HG03571 (cell line): Measurements from ENCODE around the gene MAPK6.
"Not testable (repeated sequence)": the region's sequence is repeated elsewhere in the genome, so short reads cannot be mapped to it uniquely, and the experiment has no call there.

Source experiments
- ATAC-seq: cut with Tn5 transposase; IDR thresholded peaks from one replicate; pipeline ENCODE4 v1.9.1; 2021; ENCODE audit not compliant: unreplicated experiment

Gene MAPK6

DNA sequence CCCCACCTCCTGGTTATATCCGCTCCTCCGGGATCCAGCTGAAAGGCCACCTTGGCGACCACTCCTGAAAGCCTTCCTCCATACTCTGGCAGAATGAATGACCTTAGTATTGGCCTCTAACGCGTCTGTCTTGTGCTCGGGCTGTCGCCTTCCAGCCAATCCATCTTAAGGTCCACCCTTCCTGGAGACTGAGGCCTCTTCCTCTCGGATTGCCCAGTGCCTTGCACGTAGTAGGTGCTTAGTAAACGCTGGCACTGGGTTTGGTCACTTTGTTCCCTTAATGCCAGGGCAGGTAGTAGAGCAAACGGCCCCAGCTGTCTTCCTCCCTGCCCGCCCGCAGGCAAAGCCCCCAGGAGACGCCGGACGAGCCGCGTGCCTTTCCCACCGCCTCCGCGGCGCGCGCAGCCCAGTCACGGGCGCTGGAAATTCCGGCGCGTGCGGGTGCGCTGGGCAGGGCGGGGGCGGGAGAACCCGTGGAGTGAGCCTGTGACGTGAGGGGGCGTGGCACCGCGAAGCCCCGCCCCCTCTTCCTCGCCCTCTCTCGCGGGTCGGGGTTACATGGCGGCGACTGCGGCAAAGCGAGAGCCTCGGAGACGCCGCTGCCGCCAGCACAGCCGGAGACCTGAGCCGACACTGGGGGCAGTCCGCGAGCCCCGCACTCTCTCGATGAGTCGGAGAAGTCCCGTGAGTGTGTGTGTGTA, at the start of gene MAPK6:
MAPK6 (plus strand) TSS at position 527 of the 701 bp plus-strand sequence. CDS start 27,242 bp downstream, outside the sequence.
- peak; percentile 63 for ATAC-seq

DNA sequence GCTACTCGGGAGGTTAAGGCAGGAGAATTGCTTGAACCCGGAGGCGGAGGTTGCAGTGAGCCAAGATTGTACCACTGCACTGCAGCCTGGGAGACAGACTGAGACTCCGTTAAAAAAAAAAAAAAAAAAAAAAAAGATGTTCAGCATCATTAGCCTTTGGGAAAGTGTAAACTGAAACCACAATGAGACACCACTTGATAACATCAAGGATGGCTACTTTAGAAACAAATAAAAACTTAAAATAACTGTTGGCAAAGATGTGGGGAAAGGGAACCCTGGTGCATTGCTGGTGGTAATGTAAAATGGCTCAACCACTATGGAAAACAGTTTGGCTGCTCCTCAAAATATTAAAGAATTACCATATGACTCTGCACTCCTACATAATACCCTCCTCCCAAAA, 49.3 kb upstream of the MAPK6 start:
- ATAC-seq: no peak

DNA sequence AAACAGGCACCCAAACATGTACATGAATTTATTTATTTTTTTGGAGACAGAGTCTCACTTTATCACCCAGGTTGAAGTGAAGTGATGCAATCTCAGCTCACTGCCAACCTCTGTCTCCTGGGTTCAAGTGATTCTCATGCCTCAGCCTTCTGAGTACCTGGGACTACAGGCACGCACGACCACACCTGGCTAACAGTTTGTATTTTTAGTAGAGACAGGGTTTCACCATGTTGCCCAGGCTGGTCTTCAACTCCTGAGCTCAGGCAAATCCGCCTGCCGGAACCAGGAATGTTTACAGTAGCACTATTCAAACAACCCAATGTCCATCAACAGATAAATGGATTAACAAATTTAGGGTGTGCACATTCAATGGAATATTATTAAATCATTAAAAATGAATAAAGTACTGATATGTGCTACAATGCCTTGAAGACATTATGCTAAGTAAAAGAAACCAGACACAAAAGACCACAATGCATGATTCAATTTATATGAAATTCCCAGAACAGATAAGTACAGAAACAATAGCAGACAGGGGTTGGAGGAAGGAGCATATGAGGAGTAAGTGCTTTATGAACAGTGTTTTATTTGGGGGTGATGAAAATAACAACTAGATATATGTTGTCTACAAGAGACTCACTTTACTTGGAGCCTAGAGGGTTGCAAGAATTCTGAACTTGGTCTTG, 48.7 kb upstream of the MAPK6 start:
- ATAC-seq: no peak

DNA sequence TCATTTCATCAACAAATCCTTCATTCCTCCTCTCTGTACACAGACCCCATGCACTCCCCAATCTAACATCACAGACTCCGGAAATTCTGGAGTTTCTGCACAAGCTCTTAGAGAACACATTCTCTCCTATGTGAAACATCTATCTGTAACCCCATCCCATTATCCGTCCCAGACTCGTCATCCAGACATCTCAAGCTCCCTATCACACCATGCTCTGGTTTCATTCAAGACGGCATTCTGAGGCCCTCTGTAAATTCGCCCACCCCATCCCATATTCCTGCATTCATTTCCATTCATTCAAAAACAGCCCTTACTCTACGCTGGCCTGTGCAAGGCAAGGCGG, 48.0 kb upstream of the MAPK6 start:
- ATAC-seq: no peak

DNA sequence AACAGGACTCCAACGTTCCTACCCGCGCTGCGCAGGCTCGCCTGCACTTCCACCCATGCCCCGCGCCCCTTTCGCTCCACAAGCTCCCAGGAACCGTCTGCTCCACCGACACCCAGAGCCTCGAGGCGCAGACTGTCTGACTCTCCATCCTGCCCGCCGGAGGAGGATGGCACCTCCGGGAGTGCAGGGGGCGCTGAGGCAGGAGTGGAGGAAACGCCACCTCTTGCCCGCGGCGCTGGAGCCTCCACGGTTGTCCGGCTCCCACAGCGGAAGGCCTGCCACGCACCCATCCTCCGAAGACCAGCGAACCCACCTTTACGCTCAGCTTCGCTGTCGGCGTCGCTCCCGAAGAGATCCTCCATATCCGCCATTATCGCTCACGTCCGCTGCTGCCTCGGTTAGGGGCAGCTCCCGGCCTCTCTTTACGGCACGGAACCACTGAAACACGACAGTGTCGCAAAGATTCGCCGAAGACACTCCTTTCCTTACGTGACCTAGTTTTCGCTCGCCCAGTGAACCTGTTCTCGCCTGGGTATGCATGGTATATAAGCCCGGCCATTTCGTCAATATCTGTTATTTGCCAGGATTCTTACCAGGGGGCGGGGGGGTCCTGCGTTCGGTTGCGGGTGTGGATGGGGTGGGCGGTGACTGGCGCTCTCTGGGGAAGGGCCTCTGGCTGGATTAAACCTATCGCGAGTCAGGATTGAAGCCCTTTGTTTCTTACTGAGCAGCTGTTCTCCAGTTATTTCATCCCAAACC, 47.5 kb upstream of the MAPK6 start, which contains the start of gene LEO1:
LEO1 (minus strand) TSS at position 404 of the 759 bp plus-strand sequence; CDS start at position 371, 33 bp downstream.
- peak; percentile 80 for ATAC-seq

DNA sequence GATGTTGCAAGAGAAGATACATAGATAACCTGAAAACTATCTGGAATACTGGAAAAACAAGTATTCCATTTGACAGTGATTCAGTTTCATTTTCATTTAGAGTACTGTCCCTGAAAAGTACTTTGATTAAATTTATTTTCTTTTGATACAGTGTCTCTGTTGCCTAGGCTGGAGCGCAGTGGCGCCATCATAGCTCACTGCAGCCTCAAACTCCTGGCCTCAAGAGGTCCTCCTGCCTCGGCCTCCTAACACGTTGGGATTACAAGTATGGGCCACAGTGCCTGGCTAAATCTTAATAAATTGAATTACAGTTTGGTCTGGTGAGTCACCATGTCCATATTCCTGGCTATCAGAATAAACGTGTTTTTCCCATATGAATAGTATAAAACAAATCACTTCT, 45.8 kb upstream of the MAPK6 start:
- ATAC-seq: no peak

DNA sequence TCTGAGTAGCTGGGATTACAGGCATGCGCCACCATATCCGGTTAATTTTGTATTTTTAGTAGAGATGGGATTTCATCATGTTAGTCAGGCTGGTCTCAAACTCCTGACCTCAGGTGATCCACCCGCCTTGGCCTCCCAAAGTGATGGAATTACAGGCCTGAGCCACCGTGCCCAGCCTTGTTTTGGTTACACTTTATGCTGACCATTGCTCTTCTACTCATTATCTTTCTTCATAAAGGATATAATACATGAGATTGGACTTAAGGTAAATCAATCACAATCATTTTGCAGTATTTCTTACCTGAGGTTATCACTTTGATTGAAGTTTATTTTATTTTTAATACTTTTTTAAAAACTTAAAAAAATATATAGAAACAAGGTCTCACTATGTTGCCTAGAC, 45.2 kb upstream of the MAPK6 start:
- ATAC-seq: no peak

DNA sequence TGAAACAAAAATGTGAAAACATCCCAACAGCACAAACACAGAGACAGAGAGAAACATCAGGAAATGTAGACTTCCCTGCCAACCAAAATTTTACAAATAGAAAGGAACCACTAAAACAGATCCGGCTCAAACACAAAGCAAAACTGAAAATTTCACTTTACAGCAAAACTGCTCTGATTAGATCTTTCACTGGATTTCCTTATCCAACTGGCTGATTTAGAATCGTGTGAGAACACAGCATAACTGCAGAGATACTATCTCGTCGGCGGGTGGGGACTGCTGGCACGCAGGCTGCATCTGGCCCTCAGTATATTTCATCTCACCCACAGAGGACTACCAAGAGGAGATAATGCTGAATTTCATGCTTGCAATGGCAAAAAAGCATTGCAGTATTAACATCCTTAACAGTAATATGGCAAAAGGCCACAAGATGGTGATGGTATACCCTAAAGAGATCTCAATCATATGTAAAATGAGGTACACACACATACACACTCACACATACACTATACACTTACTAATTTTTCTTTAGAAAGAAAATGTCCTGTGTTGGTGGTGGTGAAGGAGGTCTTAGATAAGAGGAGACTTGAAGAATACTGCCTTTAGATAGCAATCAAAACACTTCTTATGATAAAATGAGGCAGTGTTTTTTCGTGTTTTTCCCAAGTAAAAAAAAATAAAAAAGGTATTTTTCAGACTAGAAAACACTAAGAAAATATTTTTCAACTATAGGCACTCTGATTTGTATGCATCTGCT, 36.8 kb upstream of the MAPK6 start:
- peak; percentile 94 for ATAC-seq

DNA sequence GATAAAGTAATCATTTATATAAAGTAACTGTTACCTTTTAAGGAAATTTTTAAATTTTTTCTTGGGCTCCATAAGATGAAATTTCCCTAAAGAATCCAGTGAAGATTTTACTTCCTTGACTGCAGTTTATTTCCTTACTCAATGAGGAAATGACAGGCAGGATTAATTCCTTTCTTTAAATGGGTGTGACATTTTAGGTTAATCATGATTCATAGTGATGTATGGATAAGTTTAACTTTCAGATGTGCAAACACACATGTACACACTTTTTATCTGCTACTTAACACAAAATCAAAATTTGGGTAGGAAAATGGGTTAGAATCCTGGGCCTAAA, 36.3 kb upstream of the MAPK6 start:
- ATAC-seq: no peak

DNA sequence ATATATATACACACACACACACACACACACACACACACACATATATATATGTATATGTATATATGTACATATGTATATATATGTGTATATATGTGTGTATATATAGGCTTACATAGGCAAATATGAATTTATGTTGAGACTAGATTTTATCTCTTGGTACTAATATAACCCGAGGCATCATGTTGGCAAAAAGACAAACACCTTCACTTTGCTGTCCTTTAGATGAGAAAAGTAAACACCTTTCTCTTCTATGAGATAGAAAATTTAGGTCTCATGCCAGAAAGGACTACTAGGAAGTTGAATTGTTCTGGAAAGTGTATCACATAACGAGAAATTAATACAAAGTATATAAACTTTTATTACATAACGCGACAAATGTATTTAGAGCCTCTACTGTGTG, 27.9 kb upstream of the MAPK6 start:
- ATAC-seq: no peak

DNA sequence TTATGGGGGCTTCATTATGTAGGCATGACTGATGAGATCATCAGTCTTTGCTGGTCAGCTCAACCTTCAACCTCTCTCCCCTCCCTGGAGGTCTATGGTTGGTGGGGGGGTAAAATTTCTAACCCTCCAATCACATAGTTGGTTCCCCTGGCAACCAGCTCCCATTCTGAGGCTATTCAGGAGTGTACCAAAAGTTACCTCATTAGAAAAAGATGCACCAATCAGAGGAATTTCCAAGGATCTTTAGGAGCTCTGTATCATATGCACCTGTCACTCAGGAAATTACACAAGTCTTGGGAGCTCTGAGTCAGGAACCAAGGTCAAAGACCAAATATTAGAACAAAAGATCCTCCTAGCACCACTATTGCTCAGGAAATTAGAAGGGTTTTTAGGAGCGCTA, 26.1 kb upstream of the MAPK6 start:
- ATAC-seq: no peak

DNA sequence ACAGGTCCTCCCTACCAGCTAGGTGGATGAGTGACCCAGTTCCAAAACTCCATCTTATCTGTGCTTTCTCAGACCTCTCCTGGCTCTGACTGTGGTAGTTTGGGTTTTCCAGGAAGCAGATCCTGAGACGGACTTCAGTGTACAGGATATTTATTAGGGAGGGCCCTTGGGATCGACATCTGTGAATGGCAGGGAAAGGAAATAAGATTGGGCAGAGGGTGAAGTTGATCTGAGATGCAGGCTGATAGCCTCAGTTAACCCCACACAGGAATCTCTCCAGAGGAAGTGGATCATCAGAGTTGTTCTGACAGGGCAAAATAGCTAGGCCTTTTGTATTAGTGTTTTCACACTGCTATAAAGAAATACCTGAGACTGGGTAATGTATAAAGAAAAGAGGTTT, 16.7 kb upstream of the MAPK6 start:
- no peak for ATAC-seq

DNA sequence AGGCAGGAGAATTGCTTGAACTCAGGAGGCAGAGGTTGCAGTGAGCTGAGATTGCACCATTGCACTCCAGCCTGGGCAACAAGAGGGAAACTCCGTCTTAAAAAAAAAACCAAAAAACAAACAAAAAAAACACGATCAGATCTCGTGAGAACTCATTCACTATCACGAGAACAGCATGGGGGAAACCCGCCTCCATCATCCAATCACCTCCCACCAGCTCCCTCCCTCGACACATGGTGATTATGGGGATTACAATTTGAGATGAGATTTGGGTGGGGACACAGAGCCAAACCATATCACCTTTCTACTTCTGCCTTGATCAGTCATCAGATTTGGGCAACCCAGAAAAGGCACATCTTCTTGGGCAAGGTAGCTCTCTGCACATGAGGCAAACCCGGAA, 15.9 kb upstream of the MAPK6 start:
- ATAC-seq: not testable (repeated sequence)

DNA sequence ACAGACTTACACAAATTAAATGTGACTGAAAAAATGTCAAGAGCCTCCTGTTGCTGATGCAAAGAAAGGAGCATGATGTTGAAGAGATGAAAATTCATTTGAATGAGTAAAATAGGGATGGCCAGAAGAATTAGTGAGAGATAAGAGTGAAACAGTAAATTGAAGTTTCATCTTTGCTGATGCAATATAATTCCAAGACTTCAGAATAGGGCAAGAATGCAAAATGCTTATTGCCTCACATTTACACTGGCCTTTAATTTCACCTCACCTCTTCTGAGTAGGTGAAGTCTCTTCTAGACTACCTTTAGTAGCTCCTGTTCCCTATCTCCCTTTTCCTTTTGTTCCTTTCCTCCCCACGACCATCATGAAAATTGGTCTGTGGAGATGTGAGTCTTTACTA, 15.3 kb upstream of the MAPK6 start:
- no peak for ATAC-seq

DNA sequence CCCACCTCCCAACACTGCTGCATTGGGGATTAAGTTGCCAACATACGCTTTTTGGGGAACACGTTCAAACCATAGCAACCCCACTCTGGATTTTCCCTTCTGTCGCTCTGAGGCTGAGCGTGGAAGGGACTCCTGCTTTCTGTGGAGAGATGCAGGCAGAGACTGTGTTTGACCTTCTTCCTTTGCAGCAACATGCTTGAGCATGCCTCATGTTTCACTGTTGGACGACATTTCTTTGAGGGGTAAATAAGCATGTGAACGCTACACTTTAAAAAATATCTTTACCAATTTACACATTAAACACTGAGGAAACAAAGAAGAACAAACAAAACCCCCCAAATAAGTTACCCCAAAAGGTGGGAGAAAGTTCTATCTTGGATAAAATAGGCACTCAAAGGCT, 14.2 kb upstream of the MAPK6 start:
- no peak for ATAC-seq

DNA sequence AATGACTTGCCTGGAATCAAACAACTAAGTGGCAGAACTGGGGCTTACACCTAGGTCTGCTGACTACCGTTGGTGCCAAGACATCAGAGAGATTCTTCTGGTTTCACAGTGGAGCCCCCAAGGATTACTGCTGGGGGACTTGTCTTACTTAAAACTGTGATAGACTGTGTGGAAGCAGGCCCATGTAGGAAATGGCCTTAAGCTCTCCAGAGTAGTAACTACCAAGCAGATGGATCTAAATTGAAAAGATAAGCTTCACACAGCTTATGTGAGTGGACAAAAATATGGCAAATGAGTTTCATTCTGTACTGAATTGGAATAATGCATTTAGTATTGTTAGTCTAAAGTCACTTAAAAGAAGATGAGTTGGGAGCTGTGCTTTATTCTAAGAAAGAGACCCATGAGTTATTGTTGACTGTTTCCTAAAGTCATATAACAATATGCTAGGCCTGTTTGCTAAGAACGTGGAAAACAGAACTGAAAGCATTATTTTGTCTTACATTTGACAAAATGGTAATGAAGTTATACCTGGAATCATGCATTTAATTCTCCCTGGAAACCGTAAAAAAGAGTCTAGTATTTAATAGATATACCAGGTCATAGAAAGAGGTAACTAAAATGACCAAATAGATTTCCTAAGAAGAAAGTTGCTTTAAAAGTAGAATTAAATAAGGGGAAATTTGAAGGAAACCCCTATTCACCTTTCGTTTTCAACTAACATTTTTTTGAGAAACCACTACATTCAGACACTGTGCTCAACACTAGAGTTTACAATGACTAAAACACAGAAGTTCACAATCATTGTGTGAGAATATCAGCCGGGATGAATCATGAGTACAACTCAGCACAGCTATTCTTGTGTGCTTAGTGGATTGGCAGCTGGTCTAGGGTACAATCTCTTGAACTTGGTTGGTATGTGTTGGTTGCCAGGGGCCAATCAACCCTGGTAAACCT, 13.0 kb upstream of the MAPK6 start:
- ATAC-seq: peak; percentile 66

DNA sequence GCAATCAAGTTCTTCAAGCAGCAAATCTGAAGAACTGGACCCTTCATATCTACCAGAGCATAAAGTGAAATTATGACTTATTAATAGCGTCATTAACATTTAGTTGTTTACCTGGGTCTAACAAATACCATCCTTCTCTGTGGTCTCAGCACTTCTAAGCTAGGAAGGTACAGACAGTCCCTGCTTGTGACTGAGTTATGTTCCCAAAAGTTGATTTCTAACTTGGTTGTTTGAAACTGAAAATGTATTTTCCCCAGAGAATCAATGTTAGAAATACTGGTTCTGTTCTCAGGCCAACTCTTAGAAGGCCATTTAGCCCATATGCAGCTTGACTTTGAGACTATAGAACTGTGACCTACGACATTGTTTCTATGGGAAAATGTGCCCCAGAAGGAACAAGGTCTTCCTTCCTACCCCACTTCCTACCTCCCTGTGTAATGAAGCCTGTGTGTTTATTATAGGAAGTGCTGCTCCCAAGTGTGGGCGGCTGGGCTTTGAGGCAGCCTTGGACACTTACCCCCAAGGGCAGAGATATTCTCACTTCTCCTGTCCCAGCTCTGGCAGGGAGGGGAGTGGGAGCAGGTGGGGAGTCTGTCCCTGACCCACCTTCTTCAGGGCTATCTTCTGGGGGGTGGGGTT, 12.2 kb upstream of the MAPK6 start:
- ATAC-seq: peak; percentile 41

DNA sequence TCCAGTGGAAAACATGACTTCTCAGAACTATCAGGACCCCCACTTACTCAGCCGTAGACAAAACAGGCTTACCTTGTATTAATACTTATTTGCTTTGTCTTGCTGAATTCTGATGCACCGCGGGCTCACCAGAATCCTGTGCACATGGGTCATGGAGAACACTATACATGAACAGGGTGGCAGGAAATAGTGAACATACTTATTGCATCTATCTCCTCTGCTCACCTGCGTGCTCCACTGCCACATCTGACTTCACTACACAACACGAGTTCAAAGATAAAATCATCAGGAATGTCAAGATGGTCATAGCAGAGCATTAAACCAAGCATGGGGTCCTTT, 10.7 kb upstream of the MAPK6 start:
- no peak for ATAC-seq

DNA sequence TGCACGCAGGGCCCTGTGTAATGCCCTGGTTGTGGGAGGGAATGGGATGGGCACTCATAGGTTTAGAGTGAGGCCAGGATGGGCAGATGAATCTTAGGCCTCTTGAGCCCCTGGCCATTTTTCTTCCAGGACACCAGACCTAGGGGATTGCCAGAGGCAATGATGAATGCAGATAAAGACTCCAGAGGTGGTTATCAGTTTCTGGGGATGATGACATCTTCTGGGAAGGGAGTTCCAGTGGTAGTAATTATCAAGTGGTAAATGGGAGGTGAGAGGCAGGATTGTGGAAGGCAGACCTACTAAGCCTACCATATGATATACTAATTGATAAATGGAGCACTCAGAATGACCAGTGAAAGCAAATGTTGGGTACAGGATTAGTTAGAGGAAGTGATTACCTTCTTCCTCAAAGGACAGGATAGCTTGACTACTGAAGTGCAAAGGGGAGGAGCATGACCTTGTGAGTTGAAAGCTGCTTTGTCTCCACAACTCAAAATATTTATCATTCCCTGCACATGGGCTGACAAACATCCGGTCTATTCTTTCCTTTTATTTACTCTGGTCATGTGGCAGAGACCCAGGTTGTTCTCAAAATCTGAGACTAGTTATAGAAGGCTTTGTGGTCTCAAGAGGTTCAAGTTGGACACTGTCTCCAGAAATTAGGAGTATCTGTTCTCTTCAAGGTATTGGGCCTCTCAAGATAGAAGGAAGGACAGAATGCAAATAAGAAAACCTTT, 10.2 kb upstream of the MAPK6 start:
- ATAC-seq: no peak
